Type B pancreatic cell (in vitro differentiated cells): ENCODE data around the gene ERC1. TPM values are rescaled to one million over a fixed set of nuclear protein-coding genes. Genes with fewer than 3 reads are reported as not detected.

Source experiments
- DNase-seq: peaks from one replicate; pipeline ENCODE4 v3.0.0; 2021; ENCODE audit warnings: mixed read lengths; ENCODE audit not compliant: unreplicated experiment; ENCODE audit errors: extremely low spot score
- H3K27ac Mint-ChIP-seq: 2 replicates; pipeline ENCODE4 v1.8.0; 2021; ENCODE audit warnings: mild to moderate bottlenecking, mixed read lengths
- H3K27me3 Mint-ChIP-seq: 2 replicates; pipeline ENCODE4 v1.8.0; 2021; ENCODE audit warnings: mixed read lengths
- H3K36me3 Mint-ChIP-seq: 2 replicates; pipeline ENCODE4 v1.8.0; 2021; ENCODE audit warnings: mixed read lengths
- H3K4me1 Mint-ChIP-seq: one replicate; pipeline ENCODE4 v1.8.0; 2021; ENCODE audit warnings: mixed read lengths; ENCODE audit not compliant: unreplicated experiment
- H3K4me3 Mint-ChIP-seq: 2 replicates; pipeline ENCODE4 v1.8.0; 2021; ENCODE audit warnings: mild to moderate bottlenecking, mixed read lengths
- H3K9me3 Mint-ChIP-seq: 2 replicates; pipeline ENCODE4 v1.8.0; 2021; ENCODE audit warnings: mixed read lengths
- total RNA-seq: library from RNA; stranded (reverse); gene quantifications from 2 replicates; pipeline ENCODE4 v1.2.1, GENCODE V29; 2021; ENCODE audit warnings: low replicate concordance
- TF ChIP-seq, protein P1 (sequence below): fragments of 200-600 bp; sonication (generic); conservative IDR thresholded peaks from 2 replicates; pipeline ENCODE4 v1.5.0; 2021; ENCODE audit warnings: antibody characterized with exemption, mild to moderate bottlenecking

ERC1 gene
- total RNA-seq, 1 donor from 2014 or later = 62.8 TPM

DNA sequence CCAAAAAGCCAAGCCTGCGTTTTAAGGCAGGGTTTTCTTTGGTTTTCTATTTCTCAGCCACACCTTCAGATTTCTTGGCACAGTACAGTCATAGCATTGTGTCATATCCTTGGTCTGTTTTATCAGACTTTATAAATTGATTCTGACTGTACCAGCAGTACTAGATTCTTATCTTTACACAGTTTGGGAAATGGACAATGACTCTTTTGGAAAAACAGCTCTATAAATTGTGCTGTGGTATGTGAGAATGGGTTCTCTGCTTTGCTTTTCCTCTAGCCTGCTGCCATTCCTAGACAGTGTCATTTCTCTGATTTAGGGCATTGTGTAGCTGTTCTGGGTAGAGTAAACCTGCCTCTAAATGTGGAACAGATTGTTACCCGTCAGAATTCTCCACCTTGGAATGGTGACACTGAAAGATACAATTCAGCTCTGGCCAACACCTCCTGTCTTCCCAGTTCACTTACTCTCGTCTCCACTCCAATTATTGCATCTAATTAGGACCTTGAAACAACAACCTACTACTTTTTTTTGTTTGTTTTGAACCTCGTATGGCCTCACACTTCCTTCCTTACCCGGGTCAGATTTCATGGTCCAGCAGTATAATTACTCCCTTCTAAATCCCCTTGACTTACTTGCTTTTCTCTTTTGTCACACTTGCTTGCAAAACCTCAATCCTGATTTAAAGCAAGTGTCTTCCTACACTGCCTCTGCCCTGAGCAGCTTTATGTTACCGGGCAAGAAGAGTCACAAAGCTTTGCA is 226.3 kb downstream of the ERC1 start:
- no peak overlapping the region for H3K4me3 Mint-ChIP-seq
- no peaks in the 10 kb centered on the region for H3K4me1 Mint-ChIP-seq
- H3K36me3 Mint-ChIP-seq = peaks cover 9% of the 10 kb centered on the region
- no peaks in the 10 kb centered on the region for H3K27me3 Mint-ChIP-seq
- no peaks in the 10 kb centered on the region for H3K9me3 Mint-ChIP-seq
- no peak for DNase-seq
- TF ChIP-seq, protein P1, sequence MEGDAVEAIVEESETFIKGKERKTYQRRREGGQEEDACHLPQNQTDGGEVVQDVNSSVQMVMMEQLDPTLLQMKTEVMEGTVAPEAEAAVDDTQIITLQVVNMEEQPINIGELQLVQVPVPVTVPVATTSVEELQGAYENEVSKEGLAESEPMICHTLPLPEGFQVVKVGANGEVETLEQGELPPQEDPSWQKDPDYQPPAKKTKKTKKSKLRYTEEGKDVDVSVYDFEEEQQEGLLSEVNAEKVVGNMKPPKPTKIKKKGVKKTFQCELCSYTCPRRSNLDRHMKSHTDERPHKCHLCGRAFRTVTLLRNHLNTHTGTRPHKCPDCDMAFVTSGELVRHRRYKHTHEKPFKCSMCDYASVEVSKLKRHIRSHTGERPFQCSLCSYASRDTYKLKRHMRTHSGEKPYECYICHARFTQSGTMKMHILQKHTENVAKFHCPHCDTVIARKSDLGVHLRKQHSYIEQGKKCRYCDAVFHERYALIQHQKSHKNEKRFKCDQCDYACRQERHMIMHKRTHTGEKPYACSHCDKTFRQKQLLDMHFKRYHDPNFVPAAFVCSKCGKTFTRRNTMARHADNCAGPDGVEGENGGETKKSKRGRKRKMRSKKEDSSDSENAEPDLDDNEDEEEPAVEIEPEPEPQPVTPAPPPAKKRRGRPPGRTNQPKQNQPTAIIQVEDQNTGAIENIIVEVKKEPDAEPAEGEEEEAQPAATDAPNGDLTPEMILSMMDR = no peak
- H3K27ac Mint-ChIP-seq = no peak overlapping the region

DNA sequence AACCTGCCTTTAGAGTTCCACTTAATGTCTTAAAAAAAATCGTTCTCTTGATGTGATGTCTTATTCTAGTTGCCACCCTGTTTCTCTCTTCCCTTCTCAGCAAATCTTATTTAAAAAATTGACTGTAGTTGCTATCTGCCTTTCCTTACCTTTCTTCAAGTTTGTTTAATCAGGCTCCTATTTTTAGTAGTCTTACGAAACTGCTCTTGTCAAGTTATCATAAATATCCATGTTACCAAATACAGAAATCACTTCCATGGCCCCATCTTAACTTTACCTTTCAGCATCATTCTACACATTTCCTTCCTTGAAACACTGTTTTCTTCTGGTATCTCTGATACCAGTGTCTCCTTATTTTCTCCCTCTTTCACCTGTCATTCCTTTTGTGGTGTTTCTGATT is 227.3 kb downstream of the ERC1 start:
- TF ChIP-seq, protein P1 = no peak
- Mint-ChIP-seq H3K27me3 (no peaks in the 10 kb centered on the region), H3K4me1 (no peaks in the 10 kb centered on the region), H3K9me3 (no peaks in the 10 kb centered on the region), H3K36me3 (peaks cover 10% of the 10 kb centered on the region), H3K4me3 (no peak overlapping the region), H3K27ac (no peak overlapping the region)
- DNase-seq = no peak

DNA sequence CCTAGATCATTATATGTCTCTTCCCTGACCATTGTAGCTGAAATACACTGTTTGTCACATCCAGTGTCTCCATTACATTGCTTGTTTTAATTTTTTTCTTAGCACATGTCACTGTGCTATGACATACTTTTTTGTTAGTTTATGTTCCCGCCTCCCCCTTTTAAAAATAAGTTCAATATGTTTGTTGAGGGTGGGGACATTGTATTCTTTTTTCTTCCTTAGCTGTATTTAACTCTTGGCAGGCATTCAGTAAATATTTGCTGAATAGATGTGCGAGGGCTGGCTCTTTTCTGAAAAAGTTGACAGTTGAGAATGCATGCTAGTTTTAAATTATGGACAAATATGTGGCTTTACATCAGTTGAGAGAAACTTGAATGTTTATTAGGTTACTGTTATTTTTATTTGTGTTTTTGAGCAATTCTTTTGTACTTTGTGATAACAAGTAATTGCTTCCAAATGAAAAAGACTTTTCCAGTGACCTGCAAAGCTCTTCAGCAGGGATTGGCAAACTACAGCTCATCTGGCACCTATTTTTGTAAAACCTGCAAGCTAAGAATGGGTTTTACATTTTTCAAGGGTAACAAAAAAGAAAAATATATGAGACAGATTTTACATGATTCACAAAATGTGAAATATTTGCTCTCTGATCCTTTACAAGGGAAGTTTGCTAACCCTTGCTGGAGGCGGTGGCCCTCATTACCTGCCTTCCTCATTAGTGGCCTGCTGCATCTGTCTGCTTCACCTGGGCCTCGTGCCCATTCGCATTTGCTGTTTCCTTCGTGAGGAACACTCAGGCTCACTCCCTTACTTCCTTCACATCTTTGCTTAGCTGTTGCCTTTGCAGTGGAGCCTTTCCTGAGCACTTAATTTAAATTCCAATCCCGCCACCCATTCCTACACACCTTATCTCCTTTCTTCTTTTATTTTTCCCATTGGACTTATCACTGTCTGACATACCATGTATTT is 229.4 kb downstream of the ERC1 start:
- TF ChIP-seq, protein P1 = no peak
- Mint-ChIP-seq H3K27ac (no peak overlapping the region), H3K36me3 (peaks cover 11% of the 10 kb centered on the region), H3K4me1 (no peaks in the 10 kb centered on the region), H3K4me3 (no peak overlapping the region), H3K9me3 (no peaks in the 10 kb centered on the region), H3K27me3 (no peaks in the 10 kb centered on the region)
- no peak for DNase-seq

DNA sequence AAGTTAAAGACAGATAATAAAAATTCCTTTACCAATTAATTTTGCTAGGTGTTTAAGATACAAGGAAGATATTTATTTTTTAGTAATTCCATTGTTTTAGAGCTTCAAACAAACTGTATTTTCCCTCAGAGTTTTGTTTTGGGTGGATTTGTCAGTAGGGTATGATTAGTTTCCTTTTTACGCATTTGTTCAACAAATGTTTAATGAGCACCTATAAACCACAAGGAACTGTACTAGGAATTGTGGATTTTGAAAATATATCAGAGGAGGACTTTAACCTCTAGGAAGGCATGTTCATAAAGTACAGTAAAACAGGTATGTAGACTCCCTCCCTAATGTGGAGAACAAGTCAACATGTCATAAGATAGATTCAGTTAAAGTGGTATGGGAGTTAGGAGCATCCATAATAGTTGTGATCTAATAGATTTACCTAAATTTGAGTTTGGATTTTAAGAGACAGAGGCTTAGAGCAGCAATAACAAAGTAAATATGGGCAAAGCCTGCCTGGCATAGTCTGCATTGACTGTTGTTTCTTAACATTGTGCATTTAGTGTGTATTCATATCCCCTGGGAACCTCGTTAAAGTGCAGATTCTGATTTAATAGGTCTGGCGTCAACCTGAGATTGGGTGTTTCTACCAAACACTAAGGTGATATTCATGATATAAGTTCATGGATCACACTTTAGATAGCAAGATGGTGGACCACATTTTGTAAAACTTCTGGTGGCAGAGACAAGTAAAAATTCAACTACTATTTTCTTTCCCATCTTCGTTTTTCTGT is 232.0 kb downstream of the ERC1 start:
- Mint-ChIP-seq H3K27me3 (no peaks in the 10 kb centered on the region), H3K4me3 (no peak overlapping the region), H3K27ac (no peak overlapping the region), H3K9me3 (no peaks in the 10 kb centered on the region), H3K36me3 (peaks cover 19% of the 10 kb centered on the region), H3K4me1 (no peaks in the 10 kb centered on the region)
- TF ChIP-seq, protein P1 = no peak
- no peak for DNase-seq

DNA sequence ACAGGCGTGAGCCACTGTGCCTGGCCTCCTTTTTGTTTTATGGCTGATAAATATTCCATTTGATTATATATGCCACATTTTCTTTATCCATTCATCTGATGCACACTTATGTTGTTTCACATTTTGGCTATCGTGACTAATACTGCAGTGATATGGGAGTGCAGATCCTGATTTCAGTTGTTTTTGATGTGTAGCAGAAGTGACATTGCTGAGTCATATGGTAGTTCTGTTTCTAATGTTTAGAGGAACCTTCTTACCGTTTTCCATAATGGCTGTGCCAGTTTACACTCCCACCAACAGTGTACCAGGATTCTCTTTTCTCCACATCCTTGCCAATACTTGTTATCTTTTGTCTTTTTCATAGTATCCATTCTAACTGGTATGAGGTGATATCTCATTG is 235.9 kb downstream of the ERC1 start:
- TF ChIP-seq, protein P1 = no peak
- Mint-ChIP-seq H3K4me1 (no peaks in the 10 kb centered on the region), H3K9me3 (no peaks in the 10 kb centered on the region), H3K27ac (no peak overlapping the region), H3K4me3 (no peak overlapping the region), H3K27me3 (no peaks in the 10 kb centered on the region), H3K36me3 (peaks cover 42% of the 10 kb centered on the region)
- no peak for DNase-seq
